NB4 (cell line): Measurements from ENCODE around the gene CD302.

ENCODE experiments used
- MAX ChIP-seq: IDR thresholded peaks from 2 replicates; pipeline ENCODE4 v1.6.1; 2011; ENCODE audit warnings: low read depth, low read length
- MYC ChIP-seq: IDR thresholded peaks from 2 replicates; pipeline ENCODE4 v1.6.1; 2011; ENCODE audit warnings: low read depth, low read length
- POLR2A ChIP-seq: IDR thresholded peaks from 2 replicates; pipeline ENCODE4 v1.6.1; 2011; ENCODE audit warnings: mild to moderate bottlenecking; ENCODE audit not compliant: insufficient read length; ENCODE audit errors: extremely low read depth
- TF ChIP-seq, protein P1 (sequence below): IDR thresholded peaks from one replicate; pipeline ENCODE4 v1.5.1; 2012; ENCODE audit warnings: low read depth, low read length

DNA sequence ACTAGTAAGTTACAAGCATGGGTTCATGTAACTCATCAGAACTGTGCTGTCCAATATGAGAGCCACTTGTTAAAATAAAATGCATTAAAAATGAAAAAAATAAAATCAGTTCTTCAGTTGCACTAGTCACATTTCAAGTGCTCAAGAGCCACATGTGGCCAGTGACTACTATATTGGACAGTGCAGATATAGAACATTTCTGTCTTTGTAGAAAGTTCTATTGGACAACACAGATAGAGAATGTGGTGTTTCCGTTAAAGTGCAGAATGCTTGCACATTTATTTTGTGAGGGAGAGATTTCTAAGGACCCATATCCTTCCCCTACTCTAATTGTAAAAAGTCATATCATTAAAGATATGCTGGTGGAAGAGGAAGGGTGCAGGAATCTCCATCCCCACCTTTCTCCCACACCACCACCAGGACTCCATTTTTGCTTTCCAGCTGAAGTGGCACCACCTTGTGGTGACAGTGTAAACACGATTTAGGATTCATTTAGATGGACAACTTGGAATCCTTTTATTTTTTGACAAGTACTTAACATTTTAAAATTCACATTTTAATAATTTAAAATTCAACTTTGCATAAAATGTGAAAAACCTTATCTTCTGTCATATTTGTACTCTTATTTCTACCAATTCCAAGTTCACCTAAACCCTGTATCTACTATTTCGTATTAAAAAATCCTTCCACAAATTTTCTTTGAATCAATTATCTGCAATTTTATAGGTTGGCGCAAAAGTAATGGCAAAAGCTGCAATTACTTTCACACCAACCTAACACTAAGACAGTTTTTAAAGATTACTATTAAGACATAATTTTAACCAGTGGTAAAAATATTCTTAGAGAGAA is 9.4 kb upstream of the CD302 start:
- TF ChIP-seq POLR2A (no peak), MAX (no peak), MYC (no peak)
- TF ChIP-seq, protein P1, sequence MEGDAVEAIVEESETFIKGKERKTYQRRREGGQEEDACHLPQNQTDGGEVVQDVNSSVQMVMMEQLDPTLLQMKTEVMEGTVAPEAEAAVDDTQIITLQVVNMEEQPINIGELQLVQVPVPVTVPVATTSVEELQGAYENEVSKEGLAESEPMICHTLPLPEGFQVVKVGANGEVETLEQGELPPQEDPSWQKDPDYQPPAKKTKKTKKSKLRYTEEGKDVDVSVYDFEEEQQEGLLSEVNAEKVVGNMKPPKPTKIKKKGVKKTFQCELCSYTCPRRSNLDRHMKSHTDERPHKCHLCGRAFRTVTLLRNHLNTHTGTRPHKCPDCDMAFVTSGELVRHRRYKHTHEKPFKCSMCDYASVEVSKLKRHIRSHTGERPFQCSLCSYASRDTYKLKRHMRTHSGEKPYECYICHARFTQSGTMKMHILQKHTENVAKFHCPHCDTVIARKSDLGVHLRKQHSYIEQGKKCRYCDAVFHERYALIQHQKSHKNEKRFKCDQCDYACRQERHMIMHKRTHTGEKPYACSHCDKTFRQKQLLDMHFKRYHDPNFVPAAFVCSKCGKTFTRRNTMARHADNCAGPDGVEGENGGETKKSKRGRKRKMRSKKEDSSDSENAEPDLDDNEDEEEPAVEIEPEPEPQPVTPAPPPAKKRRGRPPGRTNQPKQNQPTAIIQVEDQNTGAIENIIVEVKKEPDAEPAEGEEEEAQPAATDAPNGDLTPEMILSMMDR: peak; percentile 65
